T-helper 2 cell (primary cell): ENCODE measurements around the gene EIF4A3.
A peak's percentile ranks its signal among the peaks of the same experiment; 100 is the strongest.

ENCODE experiments used
- DNase-seq, 5 experiments: peaks; one replicate each; pipeline versions ENCODE4 v3.0.0 to v3.0.0-alpha.2; 2012 to 2022
- total RNA-seq, 2 donors: gene quantifications; one replicate each; lab custom pipeline; 2026; lab: John Stamatoyannopoulos, UW

EIF4A3 gene
- 445 to 651 reads per million in 2 donors for total RNA-seq

GRCh38 chr17:80147035-80147822 lies at the start of gene EIF4A3:
TSS of gene EIF4A3 (minus strand) at chr17:80147128. CDS start at chr17:80146961, 167 bp downstream.
- DNase-seq = peak; percentile 90 to 100 (median 96)

GRCh38 chr17:80196652-80197051 lies 49.7 kb upstream of the EIF4A3 start:
- no peak for DNase-seq

DNA sequence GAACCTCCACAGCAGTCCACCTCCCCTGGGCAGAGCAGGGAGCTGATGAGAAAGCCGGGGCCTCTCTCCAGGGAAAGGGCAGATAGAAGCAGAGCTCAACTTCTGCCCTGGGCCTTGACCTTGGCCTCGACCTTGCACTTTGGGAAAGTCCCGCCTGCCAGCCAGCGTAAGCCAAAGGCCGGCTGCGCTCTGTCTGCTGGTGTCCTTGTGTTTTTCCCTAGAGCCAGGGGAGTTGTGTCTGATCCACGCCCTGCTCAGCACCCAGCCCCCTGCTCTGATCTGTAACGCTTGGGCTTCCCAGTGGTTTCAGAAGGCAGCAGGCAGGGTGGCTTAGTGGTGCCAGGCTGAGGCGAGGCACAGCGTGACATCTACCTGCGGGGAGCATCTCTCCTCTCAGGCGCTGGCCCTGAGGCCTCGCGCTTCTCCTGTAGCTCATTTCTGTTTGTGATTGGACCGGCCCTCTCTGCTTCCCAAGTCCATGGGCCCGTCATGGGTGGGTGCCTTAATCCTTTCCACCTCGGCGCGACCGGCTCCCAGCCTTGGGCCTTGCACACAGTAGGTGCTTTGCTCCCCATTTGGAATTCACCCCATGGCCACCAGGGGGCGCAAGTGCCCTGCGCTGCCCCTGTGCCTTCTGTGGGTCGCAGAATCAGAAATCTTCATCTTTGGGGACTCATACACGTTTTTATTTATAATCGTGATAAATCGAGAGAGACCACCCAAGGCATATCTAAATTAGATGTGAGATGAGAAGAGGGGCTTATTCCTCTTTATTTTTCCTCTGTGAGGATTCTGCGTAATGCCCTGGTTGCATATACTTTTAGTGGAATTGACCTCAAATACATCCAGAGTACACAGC lies 49.0 kb upstream of the EIF4A3 start:
- DNase-seq = peak; percentile 38 to 53 (median 50)

GRCh38 chr17:80195141-80195540 lies 48.2 kb upstream of the EIF4A3 start:
- no peak for DNase-seq

- no peak for DNase-seq
Measured at GRCh38 chr17:80191865-80192661, 45.1 kb upstream of the EIF4A3 start.

GRCh38 chr17:80191192-80191591 lies 44.3 kb upstream of the EIF4A3 start:
- DNase-seq = no peak

- DNase-seq = no peak
Measured at GRCh38 chr17:80190716-80191115, 43.8 kb upstream of the EIF4A3 start.

DNA sequence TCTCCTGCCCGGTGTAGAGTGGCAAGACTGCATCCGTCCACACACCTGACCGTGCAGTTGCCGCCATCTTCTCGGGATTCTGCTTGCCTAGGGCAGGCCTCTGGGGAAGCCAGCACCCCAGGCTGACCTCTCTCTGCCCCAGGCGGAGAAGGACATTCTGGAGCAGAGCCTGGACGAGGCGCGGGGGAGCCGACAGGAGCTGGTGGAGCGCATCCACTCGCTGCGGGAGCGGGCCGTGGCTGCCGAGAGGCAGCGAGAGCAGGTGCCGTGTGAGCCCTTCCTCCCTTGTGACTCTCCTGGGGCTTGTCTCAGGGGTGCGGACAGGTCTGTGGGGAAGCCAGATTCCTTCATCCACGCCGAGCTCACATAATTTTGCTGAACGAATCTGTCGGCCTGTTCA lies 42.7 kb upstream of the EIF4A3 start:
- no peak for DNase-seq

DNA sequence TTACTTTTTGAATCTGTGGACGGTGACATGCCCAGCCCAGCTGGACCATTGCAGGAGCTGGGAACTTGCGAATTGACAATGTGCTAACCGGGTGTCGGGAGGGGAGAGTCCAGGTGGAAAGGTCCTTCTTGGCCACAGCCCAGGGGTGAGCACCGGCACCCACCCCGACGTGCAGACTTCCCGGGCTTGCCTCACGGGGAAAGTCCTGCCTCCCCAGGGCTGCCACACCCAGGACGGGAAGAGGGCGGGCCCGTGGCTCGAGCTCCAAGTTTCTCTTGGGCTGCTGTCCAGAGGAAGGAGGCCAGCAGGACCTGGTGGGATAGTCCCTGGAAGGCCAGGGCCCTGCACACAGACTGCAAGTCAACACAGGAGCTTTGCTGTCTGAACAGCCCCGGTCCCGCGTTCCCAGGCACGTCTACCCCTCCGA lies 40.6 kb upstream of the EIF4A3 start:
- DNase-seq = no peak

DNA sequence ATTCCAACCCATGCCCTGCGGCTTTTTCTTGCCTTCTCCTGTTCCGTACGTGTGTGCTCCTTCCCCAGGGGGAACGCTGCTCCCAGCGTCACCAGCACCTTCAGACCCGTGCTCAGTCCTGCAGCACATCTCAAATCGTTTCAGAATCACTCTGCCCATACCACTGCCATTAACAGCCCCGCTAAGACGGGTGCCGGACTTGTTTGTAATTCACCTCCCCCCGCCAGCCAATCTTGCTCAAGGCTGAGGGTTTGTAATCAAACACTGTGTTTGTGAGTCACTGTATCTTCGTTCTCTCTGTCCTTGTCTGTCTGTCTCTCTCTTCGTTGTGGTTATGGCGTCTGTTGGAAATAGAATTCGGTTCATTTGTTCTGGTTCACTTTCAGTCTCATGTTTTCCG lies 40.2 kb upstream of the EIF4A3 start:
- DNase-seq = no peak

- no peak for DNase-seq
Measured at GRCh38 chr17:80185968-80186367, 39.0 kb upstream of the EIF4A3 start.

- DNase-seq = no peak
Measured at GRCh38 chr17:80184423-80184714, 37.4 kb upstream of the EIF4A3 start.

DNA sequence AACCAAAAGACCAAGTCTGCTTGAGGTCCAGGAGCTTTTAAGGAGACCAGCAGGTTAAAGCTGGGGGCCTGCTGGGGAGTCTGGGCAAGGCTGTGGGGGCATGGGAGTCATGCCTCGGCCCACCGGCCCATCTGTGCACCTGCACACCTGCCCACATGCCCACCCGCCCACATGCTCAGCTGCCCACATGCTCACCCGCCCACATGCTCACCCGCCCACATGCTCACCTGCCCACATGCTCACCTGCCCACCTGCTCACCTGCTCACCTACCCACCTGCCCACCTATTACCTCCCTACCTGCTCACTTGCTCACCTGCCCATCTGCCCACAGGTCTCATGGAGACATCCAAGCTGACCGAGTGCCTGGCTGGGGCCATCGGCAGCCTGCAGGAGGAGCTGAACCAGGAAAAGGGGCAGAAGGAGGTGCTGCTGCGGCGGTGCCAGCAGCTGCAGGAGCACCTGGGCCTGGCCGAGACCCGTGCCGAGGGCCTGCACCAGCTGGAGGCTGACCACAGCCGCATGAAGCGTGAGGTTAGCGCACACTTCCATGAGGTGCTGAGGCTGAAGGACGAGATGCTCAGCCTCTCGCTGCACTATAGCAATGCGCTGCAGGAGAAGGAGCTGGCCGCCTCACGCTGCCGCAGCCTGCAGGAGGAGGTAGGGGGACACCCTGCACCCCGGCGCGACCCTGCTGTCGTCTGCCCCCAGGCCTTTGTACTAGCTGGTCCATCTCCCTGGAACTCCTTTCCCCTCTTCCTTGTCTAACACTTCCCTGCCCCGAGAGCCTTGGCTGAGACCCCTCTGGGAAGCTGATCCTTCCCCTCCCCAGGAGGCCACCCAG lies 36.9 kb upstream of the EIF4A3 start:
- no peak for DNase-seq

DNA sequence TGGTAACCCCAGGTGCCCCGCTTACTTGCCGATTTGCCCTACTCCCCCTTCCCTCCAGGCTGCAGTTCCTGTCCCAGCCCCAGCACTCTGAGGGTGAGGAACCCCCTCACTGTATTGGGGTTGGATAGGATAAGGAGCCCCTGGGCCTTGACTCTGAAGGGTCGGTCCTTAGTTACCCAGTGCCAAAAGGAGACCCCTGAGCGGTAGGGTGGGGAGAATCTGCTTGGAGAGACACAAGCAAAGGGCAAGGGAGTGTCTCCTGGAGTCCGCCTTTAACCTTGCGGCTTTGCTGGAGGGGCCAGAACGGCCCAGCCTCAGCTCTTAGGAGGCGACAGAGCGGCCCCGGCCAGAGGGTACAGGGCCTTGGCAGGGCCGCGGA lies 35.9 kb upstream of the EIF4A3 start:
- DNase-seq = no peak

DNA sequence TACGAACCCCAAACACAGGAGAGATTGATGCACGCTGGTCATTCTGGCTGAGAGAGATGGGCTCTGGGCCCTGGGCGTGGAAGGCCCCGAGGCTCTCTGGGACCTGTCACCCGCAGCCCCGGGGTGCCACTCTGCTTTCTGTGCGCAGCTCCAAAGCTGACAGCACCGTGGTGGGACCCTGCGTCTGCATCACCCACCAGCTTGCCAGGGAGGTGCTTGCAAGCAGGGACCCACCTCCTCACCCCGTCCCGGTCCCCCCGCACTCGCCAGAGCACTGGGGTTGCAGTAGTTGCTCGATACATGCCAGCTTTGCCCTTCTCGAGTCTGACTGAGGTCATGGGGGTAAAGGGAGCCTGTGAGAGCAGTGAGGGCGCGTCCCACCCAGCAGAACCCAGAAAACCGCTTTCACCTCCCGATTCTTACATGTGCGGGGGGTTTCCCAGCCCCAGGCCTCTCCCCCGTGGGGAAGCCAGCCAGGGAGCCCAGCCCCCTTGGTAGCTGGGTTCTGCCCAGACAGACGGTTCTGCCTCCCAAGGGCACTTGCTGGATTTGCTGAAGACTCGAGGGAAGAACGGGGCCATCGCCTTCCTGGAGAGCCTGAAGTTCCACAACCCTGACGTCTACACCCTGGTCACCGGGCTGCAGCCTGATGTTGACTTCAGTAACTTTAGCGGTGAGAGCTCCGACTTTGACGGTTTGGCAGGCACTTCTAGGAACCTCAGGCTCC lies 35.4 kb upstream of the EIF4A3 start:
- DNase-seq = no peak

DNA sequence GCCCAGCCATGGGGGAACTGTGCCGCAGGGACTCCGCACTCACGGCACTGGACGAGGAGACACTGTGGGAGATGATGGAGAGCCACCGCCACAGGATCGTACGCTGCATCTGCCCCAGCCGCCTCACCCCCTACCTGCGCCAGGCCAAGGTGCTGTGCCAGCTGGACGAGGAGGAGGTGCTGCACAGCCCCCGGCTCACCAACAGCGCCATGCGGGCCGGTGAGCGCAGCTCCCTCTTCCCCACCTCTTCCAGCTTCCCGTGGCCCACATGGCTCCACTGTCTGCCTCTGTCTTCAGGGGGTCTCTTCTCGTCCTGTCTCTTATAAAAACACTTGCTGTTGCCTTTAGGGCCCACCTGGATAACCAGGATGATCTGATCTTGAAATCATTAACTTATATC lies 34.5 kb upstream of the EIF4A3 start:
- no peak for DNase-seq

- DNase-seq = no peak
Measured at GRCh38 chr17:80180192-80180591, 33.3 kb upstream of the EIF4A3 start.

- DNase-seq = no peak
Measured at GRCh38 chr17:80177986-80178595, 31.2 kb upstream of the EIF4A3 start.

GRCh38 chr17:80176757-80177156 lies 29.8 kb upstream of the EIF4A3 start:
- DNase-seq = no peak

DNA sequence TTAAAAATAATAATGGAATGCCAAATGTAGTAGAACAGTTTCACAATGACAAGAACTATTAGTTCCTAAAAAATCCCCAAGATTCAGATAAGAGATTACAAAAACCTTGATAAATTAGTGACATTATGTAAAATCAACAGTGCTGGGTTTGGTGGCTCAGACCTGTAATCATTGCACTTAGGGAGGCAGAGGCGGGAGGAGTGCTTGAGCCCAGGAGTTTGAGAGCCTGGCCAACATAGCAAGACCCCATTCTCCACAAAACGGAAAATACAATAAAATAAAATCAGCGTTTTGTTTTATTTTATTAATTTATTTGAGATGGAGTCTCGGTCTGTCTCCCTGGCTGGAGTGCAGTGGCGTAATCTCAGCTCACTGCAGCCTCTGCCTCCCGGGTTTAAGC lies 27.0 kb upstream of the EIF4A3 start:
- no peak for DNase-seq

DNA sequence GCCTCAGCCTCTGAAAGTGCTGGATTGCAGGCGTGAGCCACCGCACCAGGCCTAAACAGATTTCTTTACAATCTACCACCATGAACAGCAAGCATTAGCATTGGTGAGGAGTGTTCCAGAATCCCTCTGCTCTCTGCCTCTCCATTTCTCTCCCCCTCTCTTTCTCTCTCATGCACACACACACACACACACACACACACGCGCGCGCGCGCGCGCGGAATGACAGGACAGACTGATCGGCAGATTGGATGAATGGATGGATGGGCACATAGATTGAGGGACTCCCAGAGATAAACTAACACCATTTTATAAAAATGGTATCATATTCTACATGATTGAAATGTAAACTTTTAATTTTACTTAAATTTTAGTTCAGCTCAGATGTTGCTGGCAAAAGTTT lies 26.2 kb upstream of the EIF4A3 start:
- DNase-seq = no peak
